ENCODE results near the gene CDRT4. TPM values are rescaled to one million over a fixed set of nuclear protein-coding genes. Genes with fewer than 3 reads are reported as not detected.

CDRT4 gene
- total and polyA plus RNA-seq, 2 experiments from 2014 or later: 6.5 to 13.0 TPM

GRCh38 chr17:15446036-15446435 is 21.4 kb downstream of the CDRT4 start (continued):
- TF ChIP-seq STAT1 (IDR thresholded peaks at IDR 0.05; ENCODE audit: unreplicated experiment) (no peak), JUNB (IDR thresholded peaks at IDR 0.05; ENCODE audit: unreplicated experiment) (no peak)

- DNase-seq (ENCODE audit: low spot score) (no peak), ATAC-seq (no peak)
- Histone ChIP-seq H3K79me2 (replicated peaks; ENCODE audit: insufficient read depth) (no peaks in the 10 kb centered on the region), H3K36me3 (ENCODE audit: insufficient read depth) (no peaks in the 10 kb centered on the region), H3F3A (replicated peaks; ENCODE audit: low read depth) (no peaks in the 10 kb centered on the region), H3K27me3 (ENCODE audit: insufficient read depth) (no peaks in the 10 kb centered on the region), H3K9me2 (ENCODE audit: insufficient read depth) (no peaks in the 10 kb centered on the region), H2AFZ (no peak overlapping the region), H3K4me3 (no peak overlapping the region), H3K27ac (ENCODE audit: low read depth) (no peak overlapping the region), H3K4me2 (no peak overlapping the region), H4K20me1 (replicated peaks; ENCODE audit: insufficient read depth) (0 out of 2 replicates have a peak, but pooled peaks cover 8% of the 10 kb centered on the region), H3K4me1 (ENCODE audit: insufficient read depth) (no peaks in the 10 kb centered on the region)
- H3K9me3 Mint-ChIP-seq: no peaks in the 10 kb centered on the region
- peaks cover 5% of the 10 kb centered on the region for H3K27me3 Mint-ChIP-seq (ENCODE audit: insufficient read depth, low read depth, poor library complexity)
- H3K4me3 Mint-ChIP-seq: no peak overlapping the region
- H3K4me1 Mint-ChIP-seq: peaks cover 5% of the 10 kb centered on the region; the same call in 2 of the 3 replicates
- TF ChIP-seq EZH2phosphoT487 (IDR thresholded peaks at IDR 0.05; ENCODE audit: unreplicated experiment) (no peak), CTCF (conservative IDR thresholded peaks at IDR 0.05; ENCODE audit: low read depth in 2 of 2) (no peak), ZNF331 (CRISPR knock-in tag; IDR thresholded peaks at IDR 0.05; ENCODE audit: low read depth) (no peak), ZNF462 (CRISPR knock-in tag; IDR thresholded peaks at IDR 0.05) (no peak), POLR2AphosphoS5 (IDR thresholded peaks at IDR 0.05; ENCODE audit: low read depth) (no peak), CREB1 (CRISPR knock-in tag; IDR thresholded peaks at IDR 0.05; ENCODE audit: low read depth) (no peak)
- H3K36me3 Mint-ChIP-seq (ENCODE audit: low read depth): peaks cover 5% of the 10 kb centered on the region; the same call in 1 of the 3 replicates
- no peak overlapping the region for H3K27ac Mint-ChIP-seq
Observed at GRCh38 chr17:15444805-15445204, 22.6 kb downstream of the CDRT4 start.

Data from GM23338 (cell line).